GM18873 (cell line): ENCODE data around the gene FLNC.

ENCODE experiments used
- ATAC-seq: cut with Tn5 transposase; IDR thresholded peaks from one replicate; pipeline ENCODE4 v1.9.1; 2021; ENCODE audit warnings: mild to moderate bottlenecking, moderate library complexity, moderate number of reproducible peaks; ENCODE audit not compliant: unreplicated experiment, low FRiP score

The FLNC gene

DNA sequence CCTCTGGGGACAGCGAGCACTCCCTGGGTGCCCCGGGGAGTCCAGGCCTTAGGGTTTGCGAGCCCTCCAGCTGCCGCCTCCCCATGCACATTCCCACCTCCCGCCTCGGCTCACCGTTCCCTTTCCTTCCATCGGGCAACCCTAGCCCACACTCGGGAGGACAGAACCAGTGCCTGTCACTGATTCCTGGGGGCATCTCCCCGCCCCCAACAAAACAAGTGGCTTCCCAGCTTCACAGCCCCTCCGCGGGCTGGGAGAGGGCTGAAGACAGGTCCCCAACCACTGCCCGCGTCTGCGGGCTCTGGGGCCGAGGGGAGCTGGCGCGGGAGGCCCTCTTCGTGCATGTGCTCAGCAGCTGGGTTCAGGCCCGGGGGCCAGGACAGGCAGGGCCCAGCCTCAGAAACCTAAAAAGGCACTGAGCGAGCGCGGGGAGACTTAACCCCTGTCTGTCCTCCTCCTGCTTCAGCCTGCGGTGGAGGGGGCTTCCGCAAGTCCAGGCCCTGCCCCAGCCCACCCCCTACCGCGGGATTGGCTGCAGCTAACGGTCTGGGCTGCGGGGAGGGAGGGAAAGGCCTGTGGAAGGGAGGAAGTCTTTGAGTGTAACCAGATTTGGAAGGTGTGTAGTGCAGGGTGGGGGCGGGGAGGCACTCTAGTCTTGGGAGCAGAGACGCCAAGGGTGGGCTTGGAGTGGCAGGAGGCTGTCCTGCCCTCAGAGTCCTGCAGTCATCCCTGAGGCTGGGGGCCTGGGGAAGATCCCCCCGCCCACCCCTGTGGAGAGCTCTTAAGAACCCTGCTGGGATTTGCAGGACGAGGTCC, 1.2 kb downstream of the FLNC start:
- ATAC-seq: no peak

DNA sequence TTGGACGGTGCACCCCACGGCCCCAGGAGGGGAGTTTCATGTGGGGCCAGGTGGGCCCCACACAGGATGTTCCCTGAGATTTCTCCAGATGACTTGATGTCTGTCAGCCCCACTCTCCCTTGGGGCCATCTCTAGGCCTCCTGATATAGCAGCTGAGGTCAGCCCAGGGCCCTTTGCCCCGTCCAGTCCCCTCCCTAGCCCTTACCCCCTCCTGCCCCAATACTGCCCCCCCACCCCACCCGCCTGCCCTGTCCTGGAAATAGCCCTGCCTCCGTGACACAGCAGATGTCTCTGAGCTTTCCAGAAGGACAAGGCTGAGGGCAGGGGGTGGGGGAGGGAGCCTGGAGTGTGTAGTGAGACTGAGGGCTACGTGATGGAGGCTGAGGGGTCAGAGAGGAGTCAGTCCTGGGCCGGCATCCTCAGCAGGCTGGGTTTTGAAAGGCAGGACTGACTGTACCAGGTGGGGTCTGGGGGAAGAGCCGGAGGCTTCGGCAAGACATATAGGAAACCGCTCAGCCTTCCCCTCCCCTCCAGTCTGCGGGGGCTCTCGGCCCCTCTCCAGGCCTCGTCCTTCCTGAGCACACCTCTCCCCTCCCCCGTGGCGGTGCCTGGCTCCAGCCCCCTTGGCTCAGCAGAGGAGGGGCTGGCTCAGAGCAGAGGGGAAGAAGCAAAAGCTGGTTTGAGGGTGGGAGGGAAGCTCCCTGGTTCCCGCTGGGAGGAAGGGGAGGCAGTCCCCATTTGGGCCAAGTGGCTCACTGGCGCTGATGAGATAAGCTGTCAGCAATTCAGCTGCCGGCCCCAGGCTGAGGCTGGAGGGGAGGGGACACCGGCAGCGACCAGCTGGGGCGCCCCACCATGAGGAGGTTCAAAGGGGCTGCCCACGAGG, 2.0 kb downstream of the FLNC start:
- no peak for ATAC-seq

DNA sequence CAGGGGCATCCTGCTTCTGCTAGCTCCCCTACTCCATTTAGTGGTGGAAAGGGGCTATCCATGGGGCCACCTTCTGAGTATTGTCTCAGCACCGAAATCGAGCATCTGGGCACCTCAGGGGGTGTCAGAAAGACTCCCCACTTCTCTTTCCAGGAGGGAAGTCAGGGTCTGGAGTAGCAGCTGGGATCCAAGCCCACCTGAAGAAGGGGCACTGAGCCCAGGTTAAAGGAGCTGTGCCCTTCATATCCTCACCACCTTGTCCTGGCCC, 2.6 kb downstream of the FLNC start:
- no peak for ATAC-seq

DNA sequence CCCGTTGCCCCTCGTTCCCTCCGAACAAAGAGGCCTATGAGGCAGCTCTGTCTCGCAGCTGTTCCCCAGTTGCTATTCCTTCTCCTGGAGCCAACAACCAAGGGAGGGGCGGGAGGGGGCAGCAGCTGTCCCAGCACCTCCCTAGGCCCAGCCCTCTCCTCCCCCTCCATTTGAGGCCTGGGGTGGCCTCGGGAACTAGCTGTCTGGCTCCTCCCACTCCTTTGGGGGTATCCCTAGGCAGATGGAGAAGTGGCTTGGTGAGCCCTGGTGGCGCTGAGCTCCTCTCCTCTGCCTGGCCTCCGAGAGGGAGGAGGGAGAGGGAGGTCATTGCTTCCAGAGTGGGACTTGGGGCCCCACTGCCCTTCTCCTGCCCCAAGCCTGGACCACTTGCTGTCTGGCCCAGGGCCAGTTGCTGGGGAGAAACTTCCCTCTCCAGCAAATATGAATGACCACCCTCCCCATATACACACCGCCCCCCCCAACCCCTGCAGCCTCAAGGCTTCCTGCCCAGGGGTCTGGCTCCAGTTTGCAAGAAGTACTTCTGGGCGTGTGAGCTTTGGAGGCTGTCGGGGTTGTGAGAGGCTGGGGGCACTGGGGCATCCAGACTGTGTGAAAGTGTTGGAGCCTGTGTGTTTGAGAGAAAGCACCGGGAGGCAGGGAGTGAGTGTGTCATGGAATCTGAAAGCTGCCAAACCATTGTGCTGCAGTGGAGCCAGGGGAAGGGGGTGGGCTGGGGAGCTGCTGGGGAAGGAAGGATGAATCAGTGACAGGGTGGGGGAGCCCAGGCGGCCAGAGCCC, 3.1 kb downstream of the FLNC start:
- ATAC-seq: no peak

DNA sequence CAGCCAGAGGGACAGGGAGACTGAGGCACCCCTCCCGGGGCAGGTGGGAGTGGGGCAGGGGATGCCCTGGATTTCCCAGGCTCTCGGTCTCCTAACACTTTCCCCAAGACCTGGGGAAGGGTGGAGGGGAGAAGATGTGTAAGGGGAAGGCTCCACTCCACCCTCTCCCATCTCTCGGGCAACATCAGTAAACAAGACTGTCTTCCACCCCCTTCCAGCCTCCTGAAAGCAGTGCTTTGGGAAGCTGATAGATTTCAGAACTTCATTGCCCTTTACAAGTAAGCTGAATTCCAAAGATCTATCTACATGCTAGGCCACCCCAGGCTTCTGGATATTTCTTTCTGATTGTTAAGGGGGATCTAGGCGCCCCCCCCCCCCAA, 3.7 kb downstream of the FLNC start:
- ATAC-seq: no peak

DNA sequence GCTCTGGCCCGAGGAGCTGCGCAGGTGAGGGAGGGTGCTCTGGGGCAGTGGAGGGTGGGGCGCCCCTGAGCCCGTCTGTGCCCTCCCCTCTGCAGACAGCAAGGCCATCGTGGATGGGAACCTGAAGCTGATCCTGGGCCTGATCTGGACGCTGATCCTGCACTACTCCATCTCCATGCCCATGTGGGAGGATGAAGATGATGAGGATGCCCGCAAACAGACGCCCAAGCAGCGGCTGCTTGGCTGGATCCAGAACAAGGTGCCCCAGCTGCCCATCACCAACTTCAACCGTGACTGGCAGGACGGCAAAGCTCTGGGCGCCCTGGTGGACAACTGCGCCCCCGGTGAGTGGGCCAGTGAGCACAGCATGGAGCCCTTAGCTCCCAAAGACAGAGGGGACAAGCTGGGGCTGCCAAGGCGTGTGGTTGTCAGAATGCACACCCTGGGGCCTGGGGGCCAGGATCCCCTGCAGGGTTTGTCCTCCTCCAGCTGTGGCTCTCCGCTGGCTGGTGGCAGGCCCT, 5.1 kb downstream of the FLNC start:
- no peak for ATAC-seq

DNA sequence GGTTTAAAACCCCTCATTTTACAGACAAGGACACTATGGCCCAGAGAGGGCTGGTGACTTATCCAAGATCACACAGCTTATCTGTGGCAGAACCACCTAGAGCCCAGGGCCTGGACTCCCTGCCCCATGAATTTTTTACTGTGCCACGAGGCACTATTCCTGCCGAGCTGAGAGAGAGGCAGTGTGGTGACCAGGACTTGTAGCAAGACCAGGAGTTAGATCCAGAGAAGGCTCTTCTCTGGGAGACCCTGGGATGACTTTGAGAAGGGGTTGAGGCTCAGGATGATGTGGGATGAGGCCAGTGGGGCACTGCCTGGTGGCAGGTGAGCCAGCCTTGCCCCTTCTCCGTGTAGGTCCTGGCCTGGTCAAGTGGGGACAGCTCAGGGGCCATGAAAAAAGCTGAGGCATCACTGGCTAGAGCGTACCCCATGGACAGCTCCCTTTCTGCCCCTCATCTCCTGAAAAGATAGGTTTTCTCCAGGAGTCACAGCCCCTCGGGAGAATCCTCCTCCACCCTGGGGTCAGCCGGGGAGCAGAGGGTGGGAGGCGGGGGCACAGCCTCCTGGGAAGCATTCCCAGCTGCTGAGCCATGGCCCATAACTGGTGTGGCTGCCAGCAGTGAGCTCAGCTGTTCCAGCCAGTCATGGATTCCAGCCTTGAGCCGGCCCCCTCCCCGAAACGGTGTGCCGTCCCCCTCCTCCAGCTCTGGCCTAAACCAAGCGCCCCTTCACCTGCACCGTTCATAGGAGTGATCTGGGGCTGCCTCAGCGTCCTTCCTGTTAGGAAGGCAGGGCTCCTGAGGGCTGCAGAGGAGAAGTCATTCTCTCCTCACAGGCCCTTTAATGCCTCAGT, 5.8 kb downstream of the FLNC start:
- no peak for ATAC-seq

DNA sequence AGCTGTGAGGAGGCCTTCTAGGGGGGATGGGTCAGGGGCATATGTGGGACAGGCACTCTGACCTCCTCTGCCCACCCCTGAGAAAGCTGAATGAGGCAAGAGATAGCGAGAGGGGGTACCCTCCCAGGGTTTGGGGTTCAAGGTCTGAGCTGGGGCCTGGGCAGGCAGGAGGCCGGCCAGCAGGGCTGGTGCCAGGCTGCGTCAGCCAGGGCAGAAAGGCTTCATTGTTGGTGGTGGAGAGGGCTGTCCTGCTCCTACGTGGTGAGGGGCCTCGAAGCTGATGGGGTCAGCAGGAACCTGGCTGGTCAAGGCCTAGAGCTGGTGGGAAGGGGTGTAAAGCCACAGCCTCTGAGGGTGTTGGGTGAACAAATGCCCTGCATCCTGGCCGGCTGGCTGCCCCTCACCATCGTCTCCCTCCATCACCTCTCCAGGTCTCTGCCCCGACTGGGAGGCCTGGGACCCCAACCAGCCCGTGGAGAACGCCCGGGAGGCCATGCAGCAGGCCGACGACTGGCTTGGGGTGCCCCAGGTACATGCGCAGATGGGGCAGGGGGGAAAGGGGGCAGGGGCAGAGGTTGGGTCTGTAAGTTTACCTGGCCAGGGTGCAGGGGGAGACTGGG, 6.6 kb downstream of the FLNC start:
- ATAC-seq: no peak

DNA sequence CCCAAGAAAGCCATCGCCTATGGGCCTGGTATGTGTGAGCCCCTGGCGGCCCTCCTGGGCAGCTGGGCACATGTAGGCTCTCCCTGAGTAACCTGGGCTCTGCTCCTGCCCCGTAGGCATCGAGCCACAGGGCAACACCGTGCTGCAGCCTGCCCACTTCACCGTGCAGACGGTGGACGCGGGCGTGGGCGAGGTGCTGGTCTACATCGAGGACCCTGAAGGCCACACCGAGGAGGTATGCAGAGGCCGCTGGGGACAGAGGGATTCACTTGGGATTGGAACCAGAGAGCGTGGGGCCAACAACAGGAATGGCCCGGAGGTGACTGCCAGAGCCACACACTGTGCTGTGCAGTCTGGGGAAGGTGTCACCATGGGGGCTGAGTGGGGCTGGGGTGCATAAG, 7.3 kb downstream of the FLNC start:
- ATAC-seq: no peak

DNA sequence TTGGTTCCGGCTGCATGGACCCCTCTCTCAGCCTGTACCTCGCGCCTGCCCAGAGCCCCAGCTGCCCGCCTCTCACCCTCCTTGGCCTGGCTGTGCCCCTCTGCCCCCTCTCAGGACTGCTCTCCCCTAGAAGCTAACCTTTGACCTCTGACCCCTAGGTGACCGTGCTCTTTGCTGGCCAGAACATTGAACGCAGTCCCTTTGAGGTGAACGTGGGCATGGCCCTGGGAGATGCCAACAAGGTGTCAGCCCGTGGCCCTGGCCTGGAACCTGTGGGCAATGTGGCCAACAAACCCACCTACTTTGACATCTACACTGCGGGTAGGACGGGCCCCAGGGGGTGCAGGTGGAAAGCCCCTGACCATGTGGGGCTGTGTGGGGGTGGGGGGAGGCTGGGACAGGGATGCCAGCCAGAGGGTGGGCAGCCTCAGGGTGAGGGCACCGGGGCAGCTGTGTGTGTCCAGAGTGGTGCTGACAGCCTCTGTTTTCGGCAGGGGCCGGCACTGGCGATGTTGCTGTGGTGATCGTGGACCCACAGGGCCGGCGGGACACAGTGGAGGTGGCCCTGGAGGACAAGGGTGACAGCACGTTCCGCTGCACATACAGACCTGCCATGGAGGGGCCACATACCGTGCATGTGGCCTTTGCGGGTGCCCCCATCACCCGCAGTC, 8.0 kb downstream of the FLNC start:
- ATAC-seq: no peak

DNA sequence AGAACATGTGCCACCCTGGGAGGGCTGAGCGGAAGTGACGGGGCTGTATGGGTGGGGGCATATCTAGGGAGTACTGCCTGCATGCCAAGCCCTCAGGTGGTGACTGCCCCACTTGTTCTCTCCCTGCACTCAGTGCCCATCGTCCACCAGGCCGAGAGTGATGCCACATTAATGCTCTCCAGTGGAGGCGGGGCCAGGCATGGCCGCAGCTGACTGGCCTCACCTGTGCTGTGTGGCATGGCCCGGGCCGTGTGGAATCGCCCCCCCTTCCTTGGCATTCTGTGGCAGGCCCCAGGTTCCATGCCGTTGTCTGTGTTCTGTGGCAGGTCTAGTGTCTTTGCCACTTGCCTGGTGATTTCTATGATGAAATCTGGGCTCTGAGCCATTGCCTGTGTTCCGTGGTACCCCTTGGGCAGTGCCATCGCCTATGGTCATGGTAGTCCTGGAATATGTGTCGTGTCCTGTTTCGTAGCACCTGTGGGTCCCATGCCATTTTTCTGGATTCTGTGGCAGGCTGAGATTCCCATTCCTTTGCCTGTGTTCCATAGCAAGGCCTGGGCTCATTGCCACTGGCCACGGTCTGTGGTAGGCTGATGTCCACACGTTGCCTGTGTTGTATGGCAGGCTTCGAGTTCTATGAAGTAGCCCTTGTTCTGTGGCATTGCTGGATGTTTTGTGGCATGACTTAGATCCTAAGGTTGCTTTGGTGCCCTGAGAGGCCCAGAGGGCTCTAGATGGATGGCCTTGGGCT, 8.9 kb downstream of the FLNC start:
- no peak for ATAC-seq

DNA sequence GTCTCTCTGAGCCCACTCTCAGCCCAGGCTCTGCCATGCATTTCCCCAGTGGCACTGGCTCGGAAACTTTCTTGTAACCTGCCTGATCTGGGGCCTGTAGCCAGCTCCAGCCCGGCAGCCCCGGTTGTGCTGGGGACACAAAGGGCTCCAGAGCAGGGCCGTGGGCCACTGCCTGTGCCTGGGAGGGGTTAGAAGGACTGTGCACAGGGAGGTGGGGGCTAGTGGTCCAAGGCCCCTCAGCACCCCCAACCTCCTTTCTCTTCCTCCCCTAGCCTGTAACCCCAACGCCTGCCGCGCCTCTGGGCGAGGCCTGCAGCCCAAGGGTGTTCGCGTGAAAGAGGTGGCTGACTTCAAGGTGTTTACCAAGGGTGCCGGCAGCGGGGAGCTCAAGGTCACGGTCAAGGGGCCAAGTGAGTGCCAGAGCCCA, 9.6 kb downstream of the FLNC start:
- ATAC-seq: no peak

DNA sequence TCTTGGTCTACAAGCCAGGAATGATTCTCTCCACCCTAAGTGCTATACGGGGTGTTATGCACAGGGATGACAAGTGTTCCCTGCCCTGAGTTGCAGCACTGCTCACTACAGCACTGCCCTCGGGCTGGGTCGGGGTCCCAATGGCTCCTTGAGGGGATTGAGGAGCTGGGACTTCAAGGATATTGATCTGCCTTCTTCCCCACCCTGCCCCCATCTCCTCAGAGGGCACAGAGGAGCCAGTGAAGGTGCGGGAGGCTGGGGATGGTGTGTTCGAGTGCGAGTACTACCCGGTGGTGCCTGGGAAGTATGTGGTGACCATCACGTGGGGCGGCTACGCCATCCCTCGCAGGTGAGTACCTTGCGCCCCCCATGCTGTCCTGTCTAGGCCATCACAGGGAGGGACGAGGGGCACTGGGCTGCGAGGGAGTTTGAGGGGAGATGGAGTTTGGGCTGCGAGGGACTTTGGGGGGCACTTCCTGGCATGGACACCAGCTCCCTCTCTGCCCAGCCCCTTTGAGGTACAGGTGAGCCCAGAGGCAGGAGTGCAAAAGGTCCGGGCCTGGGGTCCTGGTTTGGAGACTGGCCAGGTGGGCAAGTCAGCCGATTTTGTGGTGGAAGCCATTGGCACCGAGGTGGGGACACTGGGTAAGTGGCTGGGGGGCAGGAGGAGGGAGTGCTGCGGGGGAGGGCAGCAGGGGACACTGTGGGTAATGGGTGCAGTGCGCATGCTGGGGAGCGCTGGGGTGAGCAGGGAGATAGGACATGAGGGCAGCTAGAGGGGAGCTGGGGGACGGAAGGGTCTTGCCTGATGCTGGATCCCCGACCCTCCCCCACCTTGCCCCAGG, 10.3 kb downstream of the FLNC start:
- ATAC-seq: no peak

DNA sequence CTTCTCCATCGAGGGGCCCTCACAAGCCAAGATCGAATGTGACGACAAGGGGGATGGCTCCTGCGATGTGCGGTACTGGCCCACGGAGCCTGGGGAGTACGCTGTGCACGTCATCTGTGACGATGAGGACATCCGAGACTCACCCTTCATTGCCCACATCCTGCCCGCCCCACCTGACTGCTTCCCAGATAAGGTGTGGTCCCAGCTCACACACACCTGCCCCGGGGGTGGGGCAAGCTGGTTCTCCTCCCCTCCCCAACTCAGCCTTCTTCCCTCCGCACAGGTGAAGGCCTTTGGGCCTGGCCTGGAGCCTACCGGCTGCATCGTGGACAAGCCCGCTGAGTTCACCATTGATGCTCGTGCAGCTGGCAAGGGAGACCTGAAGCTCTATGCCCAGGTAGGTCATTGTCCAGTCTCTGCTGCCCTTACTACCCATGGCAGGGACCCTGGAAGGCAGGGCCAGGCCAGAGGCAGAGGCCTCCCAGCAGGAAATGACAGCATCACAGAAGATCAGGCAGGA, 11.0 kb downstream of the FLNC start:
- ATAC-seq: no peak

DNA sequence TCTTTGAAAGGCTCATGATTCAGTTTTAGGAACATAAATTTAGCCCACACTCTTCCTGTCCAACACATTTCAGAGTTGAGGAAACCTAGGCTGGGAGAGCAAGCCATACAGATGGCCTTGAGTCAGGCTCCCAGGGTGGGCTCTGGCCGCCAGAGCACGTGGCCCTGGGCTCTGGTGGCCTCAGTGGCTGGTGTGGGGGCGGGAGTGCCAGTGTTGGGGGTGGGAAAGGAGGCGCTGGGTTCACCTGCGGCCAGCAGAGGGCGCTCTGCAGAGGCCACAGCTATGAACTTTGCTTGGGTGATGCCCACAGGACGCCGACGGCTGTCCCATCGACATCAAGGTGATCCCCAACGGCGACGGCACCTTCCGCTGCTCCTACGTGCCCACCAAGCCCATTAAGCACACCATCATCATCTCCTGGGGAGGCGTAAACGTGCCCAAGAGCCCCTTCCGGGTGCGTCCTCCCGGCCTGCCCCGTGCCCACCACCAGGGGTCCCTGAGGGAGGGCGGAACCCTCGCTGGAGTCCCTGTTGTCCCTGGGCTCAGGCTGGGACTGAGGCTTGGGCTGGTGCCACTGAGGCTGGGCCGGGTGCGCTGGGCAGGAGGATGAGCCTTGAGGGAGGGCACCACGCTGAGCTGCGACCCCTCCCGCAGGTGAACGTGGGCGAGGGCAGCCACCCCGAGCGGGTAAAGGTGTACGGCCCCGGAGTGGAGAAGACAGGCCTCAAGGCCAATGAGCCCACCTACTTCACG, 11.9 kb downstream of the FLNC start:
- ATAC-seq: no peak
